Tibial artery (tissue), 4 donors: ENCODE results near the gene ELFN2.
A peak's percentile ranks its signal among the peaks of the same experiment; 100 is the strongest.

Experiments
- DNase-seq, 2 donors: peaks; one replicate each; pipeline ENCODE4 v3.0.0-alpha.2; 2019
- H3K27ac ChIP-seq, 2 donors: fragments of 200-600 bp; sonication (generic) in 1 of 2; 1 replicate in 1 of 2; 2 replicates in 1 of 2; pipeline ENCODE4 v1.5.1; 2018 to 2019; ENCODE audit warnings: mild to moderate bottlenecking in 1 of 2
- H3K27me3 ChIP-seq, 2 donors: fragments of 200-600 bp; sonication (generic) in 1 of 2; one replicate each; pipeline versions ENCODE4 v1.5.1 to v1.6.0; 2016 to 2019
- H3K36me3 ChIP-seq, 3 donors: fragments of 200-600 bp; sonication (generic) in 2 of 3; one replicate each; pipeline ENCODE4 v1.5.1; 2016 to 2019; ENCODE audit warnings: mild to moderate bottlenecking in 2 of 3
- H3K4me1 ChIP-seq, 4 donors: fragments of 200-600 bp; sonication (generic) in 2 of 4; 1 replicate in 3 of 4; 2 replicates in 1 of 4; pipeline ENCODE4 v1.5.1; 2016 to 2019
- H3K4me3 ChIP-seq, 2 donors: fragments of 200-600 bp; sonication (generic) in 1 of 2; 1 replicate in 1 of 2; 2 replicates in 1 of 2; pipeline ENCODE4 v1.5.1; 2018 to 2019; ENCODE audit warnings: mild to moderate bottlenecking in 2 of 2
- H3K9me3 ChIP-seq, 3 donors: fragments of 200-600 bp; sonication (generic) in 1 of 3; one replicate each; pipeline ENCODE4 v1.5.1; 2016 to 2019
- CTCF ChIP-seq, 2 experiments: fragments of 200-600 bp in 1 of 2; fragments of 450-650 bp in 1 of 2; IDR thresholded peaks; one replicate each; pipeline ENCODE4 v1.5.1; 2017 to 2019; ENCODE audit warnings: antibody characterized with exemption in 2 of 2, mild to moderate bottlenecking in 1 of 2, moderate library complexity in 1 of 2
- intact Hi-C: fragments of 100-400 bp; cut with DNase I; formaldehyde crosslinking; loops from one replicate; pipeline ENCODE4 v1.15.0; 2023; ENCODE audit warnings: low total_unique reads

ELFN2 gene

DNA sequence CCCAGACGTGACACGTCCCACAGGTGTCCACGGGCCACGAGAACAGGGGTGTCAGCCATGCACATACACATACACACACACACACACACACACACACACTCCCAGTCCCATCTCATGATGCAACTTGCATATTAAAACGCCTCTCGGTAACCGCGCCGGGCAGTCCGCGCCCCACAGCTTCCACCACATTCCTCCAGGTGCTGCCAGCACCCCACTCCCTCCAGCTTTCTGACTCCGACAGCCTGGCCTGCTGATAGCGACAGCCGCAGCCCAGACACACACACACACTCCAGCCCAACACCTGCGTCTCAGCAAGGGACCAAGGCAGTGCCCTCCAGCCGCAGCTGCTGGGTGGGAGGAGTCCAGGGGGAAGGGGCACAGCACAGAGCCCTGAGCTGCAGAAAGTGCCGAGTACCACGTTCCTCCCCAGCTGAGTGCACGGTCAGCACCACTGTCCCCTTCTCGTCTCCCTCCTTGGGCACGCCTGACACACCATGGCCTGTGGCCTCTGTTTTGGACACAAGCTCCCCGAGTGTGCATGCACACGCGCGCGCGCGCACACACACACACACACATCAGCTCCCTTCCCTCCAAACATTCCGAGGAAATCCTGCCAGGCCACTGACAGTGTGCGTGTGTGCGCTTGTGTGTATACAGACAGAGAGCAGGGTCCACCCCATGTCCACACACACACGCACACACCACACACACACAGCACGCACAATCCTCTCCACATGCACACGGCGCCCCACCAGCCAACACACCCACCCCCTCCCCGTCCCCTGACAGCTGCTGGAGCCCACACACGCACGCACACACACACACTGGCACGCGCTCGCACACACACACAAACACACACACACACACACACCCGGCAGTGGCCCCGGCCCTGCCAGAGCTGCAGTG is 1.2 kb downstream of the ELFN2 start:
- intact Hi-C loops = no loop called here
- no peak for TF ChIP-seq CTCF (IDR thresholded peaks at IDR 0.05)
- H3K36me3 ChIP-seq = no peaks in the 10 kb centered on the region
- no peak overlapping the region for H3K4me3 ChIP-seq
- no peak overlapping the region for H3K27ac ChIP-seq
- H3K9me3 ChIP-seq = no peaks in the 10 kb centered on the region
- H3K4me1 ChIP-seq = peaks cover 0 to 16% (median 15%) of the 10 kb centered on the region in 4 donors
- H3K27me3 ChIP-seq = peaks cover 0 to 95% of the 10 kb centered on the region in 2 donors
- DNase-seq = no peak

DNA sequence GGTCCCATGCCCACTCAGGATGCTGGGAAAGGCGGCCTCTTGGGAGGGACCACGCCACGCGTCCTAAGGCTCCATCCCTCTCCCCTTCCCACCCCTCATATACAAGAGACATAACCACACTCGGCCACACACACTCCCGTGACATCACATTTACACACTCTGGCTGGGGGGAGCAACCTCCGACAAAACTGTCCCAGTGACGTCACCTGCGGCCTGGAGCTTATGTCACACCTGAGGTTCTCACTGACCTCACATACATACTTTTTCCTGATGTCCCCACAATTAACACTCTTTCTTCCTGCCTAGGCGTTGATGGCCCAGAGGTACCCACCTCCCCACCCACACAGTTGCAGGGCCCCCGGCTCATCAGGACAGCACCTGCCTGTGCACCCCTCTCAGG is 1.9 kb downstream of the ELFN2 start:
- no peak for DNase-seq
- Histone ChIP-seq H3K4me3 (no peak overlapping the region), H3K9me3 (no peaks in the 10 kb centered on the region), H3K4me1 (peaks cover 0 to 18% (median 15%) of the 10 kb centered on the region in 4 donors), H3K27ac (no peak overlapping the region), H3K36me3 (no peaks in the 10 kb centered on the region), H3K27me3 (peaks cover 0 to 95% of the 10 kb centered on the region in 2 donors)
- intact Hi-C loops = no loop called here
- TF ChIP-seq CTCF (IDR thresholded peaks at IDR 0.05) = no peak

DNA sequence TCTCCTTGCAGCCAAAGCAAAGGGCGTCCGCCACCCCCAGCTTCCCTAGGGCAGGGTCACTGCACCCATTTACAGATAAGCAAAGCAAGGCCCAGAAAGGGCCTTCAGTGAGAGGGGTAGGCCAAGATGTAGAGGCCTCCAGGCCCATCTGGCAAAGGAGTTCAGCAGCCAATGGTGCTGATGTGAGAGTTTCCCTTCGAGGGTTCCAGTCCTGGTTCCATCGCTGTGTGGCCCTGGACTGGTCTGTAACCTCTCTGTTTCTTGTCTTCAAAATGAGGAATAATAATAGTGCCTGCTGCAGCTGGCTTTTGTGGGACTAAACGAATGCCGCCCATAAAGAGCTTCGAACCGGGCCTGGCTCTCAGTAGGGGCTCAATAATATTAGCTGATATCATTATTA is 4.0 kb downstream of the ELFN2 start:
- H3K27me3 ChIP-seq = peaks cover 0 to 95% of the 10 kb centered on the region in 2 donors
- intact Hi-C loops = no loop called here
- no peak for DNase-seq

DNA sequence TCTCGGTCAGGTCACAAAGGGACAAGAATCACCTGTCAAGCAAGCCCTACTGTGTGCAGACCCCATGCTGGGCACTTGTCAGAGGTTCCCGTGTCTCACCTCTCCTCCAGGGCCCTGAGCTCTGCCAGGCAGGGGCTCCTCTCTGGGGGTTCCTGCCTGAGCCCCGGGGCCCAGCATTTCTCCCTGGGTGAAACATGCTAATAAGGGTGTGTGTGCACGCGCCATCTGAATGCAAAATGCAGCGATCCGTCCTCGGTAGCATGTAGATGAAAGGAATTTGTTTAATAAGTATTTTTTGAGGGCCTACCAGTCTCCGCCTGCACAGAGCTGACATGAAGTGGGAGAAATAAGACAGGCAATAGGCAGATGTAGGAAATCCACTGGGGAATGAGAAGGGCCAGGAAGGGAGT is 5.8 kb downstream of the ELFN2 start:
- TF ChIP-seq CTCF (IDR thresholded peaks at IDR 0.05) = no peak
- H3K27ac ChIP-seq = no peak overlapping the region
- H3K9me3 ChIP-seq = no peaks in the 10 kb centered on the region
- H3K4me3 ChIP-seq = no peak overlapping the region
- intact Hi-C loops = no loop called here
- DNase-seq = no peak
- H3K27me3 ChIP-seq = peaks cover 0 to 95% of the 10 kb centered on the region in 2 donors
- H3K36me3 ChIP-seq = no peaks in the 10 kb centered on the region
- H3K4me1 ChIP-seq = peaks cover 0 to 15% (median 3%) of the 10 kb centered on the region in 4 donors

More for the DNA sequence above, 4.0 kb downstream of the ELFN2 start:
- H3K4me3 ChIP-seq = no peak overlapping the region
- H3K4me1 ChIP-seq = peaks cover 0 to 30% (median 18%) of the 10 kb centered on the region in 4 donors
- H3K9me3 ChIP-seq = no peaks in the 10 kb centered on the region
- H3K27ac ChIP-seq = no peak overlapping the region
- no peak for TF ChIP-seq CTCF (IDR thresholded peaks at IDR 0.05)
- no peaks in the 10 kb centered on the region for H3K36me3 ChIP-seq

- Histone ChIP-seq H3K27ac (no peak overlapping the region), H3K36me3 (no peaks in the 10 kb centered on the region), H3K4me3 (no peak overlapping the region), H3K9me3 (no peaks in the 10 kb centered on the region), H3K27me3 (peaks cover 0 to 95% of the 10 kb centered on the region in 2 donors), H3K4me1 (peaks cover 0 to 15% (median 3%) of the 10 kb centered on the region in 4 donors)
- intact Hi-C loops = no loop called here
- no peak for TF ChIP-seq CTCF (IDR thresholded peaks at IDR 0.05)
- DNase-seq = peak in 1 of 2 donors; percentile 77
These were observed 6.4 kb downstream of the ELFN2 start for GRCh38 chr22:37420686-37421467.
